Stimulated activated CD4-positive, alpha-beta T cell treated with anti-CD3 and anti-CD28 coated beads, Interleukin-12 subunit alpha, Interleukin-12 subunit beta, amount 100 ng/mL, for 48 hours (primary cell): ENCODE data around the gene SEZ6.
"Not testable (repeated sequence)": the region's sequence is repeated elsewhere in the genome, so short reads cannot be mapped to it uniquely, and the experiment has no call there.

Experiments used
- DNase-seq, 3 donors: peaks; one replicate each; pipeline ENCODE4 v3.0.0-alpha.2; 2020; ENCODE audit warnings: low read depth in 2 of 3, low spot score in 1 of 3

The SEZ6 gene

DNA sequence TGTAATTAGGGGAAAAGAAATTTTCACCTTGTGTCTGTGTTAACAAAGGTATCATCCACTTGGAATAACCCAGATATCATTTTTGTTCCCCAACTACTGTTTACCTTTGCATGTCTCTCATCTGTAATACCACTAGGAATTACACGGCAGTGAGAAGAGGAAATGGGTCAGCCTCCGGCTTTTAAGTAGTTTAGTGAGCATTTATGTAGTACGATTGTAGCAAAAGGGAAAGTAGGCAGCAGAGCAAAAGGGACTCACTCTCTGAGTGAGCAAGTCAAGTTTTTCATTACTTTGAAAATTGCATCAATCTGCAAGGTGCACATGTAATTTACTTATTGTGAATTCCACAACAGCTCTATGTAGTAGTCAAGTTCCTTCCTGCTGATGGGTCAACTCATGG lies 65.7 kb downstream of the SEZ6 start:
- DNase-seq = no peak

DNA sequence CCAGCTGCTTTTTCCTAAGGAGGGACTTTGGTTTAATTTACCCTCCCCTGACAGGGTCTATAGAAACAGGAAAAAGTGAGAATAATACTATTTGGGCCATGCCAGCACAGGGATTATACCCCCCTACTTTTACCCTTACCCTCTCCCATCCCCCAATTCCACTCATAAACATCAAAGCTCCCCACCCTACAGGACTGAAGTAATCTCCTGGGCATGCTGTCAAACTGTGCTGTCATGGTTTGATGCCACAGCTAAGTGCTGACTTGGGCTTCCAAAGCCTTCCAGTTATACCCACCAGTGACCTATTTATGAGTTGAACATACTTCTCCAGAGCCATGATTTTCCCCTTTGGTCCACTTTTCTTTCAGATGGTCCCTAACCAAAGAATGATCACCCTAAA lies 67.3 kb downstream of the SEZ6 start:
- no peak for DNase-seq

DNA sequence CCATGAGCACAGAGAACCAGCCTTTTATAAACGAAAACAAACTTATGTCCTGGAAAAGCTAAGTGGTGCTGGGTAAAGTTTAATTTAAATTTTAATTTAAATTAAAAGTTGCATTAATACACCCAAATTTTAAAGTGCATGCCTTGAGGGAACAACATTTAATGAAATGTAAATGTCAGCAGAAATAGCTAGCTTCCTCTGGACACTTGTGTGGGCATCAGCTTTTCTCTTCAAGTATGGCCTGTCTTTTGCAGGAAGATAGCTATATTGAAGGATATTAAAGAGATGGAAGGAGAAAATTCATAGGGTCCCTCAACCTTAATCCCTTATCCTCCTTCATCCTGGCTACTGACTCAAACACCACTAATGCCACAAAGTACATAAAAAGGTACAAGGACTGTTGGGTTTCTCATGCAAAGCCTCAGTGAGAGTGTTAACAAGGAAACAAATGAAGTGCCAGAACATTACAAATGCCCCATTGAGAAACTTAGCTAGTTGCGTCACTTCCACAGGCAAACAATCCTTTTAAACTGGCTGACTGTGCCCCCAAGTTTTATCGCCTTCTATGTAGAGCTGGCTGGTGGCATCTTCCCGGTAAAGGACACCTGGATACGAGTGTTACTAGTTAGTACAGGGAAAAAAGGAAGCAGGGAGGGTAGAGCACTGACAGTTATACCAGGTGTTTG lies 68.6 kb downstream of the SEZ6 start:
- no peak for DNase-seq

DNA sequence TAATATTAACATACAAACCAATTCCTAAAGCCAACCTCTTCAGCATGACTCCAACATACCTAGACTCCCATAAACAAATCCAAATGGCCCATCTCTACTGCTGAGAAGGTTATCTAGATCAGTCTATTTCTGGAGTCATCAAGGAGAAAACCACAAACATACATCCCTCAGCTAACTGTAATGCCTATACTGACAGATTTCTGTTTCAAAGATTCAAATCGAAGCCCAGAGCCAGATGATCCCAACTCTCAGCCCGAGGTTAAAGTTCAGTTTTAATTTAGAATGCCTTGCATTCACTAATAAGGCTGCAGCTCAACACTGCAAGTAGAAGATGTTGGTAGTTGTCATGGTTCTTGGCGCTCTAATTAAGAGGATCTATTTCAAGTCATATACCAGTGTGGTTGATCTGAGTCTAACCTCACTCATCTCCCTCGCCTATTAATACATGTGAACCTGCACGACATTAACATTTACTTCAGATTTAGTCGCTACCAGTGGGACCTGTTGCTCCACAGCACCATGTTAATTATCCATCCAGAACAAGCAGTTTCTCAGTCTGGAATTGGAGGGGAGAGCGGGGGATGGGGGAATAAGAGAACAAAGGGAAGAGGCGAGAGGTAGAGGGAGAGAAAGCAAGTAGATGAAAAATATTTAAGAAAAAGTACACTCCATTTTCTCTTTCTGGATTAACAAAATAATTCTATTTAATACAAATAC lies 69.9 kb downstream of the SEZ6 start:
- no peak for DNase-seq

DNA sequence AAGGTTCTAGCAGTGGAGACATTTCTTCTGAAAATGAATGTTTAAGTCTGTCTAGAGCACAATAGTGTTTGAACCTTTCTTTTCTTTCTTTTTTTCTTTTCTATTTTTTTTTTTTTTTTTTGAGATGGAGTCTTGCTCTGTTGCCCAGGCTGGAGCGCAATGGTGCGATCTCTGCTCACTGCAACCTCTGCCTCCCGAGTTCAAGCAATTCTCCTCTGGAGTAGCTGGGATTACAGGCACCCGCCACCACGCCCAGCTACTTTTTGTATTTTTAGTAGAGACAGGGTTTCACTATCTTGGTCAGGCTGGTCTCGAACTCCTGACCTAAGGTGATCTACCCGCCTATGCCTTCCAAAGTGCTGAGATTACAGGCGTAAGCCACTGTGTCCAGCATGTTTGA lies 71.3 kb downstream of the SEZ6 start:
- DNase-seq = not testable (repeated sequence)

DNA sequence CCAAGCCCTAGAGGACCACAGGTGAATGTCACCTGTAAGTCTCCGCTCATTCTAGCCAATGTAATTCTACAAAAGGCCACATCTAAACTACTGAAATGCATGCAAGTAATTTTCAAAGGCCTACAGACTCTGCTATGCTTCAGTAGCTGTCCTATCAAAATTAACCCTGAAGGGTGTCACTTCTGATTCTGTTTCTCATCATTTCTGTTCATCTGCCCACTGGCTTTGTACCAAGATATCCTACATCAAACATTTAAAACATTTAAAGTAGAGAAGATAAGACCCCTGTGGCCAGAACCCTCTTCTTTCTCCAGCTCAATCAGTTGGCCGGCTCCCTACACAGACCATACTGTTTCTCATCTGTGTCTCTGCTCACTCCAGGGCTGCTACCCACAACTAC lies 76.0 kb downstream of the SEZ6 start:
- DNase-seq = no peak

DNA sequence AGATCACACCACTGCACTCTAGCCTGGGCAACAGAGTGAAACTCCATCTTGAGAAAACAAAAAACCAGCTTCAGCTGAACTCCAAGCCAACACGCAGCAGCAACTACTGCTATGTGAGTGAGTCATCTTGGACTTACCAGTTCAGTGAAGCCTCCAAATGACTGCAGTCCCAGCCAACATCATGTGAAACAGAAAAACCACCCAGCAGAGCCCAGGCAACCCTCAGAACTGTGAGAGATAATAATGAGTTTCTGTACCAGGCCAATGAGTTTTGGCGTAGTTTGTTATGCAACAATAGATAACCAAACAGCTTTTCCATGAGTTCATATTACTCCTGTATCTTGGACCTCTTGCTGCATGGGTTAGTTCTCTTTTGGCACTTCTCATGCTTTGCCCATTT lies 77.8 kb downstream of the SEZ6 start:
- peak in 2 of 3 donors; percentile 10 to 29 for DNase-seq

DNA sequence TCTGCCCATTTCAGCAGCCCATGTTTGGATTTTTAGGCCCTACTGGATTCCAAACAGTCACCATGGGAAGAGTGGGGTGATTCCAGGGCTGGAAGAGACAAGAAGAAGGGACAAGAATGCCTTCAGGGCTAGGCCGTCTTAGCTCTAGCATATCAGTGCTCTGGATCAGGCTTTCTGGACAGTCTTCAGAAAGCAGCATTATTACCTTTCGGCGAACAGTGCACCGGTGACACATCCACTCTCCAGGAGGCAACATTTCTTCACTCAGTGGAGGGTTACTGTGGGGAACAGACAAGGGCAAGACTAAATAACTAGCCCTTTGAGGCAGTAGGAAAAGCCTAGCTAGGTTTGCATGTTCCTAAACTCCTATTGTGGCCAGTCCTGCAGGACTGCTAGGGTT lies 79.0 kb downstream of the SEZ6 start:
- DNase-seq = no peak

DNA sequence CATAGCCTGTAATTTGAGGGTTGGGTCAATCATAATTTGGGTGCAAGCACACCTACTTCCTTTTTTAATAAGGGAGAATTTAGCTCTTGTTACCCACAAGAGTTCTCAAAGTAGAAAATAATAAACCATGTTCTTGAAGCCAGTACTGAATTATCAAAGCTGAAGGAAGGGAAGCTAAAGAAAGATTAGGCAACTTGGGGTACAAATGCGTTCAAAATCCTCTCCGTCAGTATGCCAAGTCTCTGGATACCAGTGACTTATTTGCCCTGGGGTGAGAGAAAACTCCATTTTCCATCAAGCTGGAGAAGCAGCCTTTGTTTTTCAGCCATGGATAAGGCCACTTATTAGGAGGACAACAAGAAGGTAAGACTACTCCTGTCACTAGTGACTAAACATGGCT lies 79.5 kb downstream of the SEZ6 start:
- no peak for DNase-seq

DNA sequence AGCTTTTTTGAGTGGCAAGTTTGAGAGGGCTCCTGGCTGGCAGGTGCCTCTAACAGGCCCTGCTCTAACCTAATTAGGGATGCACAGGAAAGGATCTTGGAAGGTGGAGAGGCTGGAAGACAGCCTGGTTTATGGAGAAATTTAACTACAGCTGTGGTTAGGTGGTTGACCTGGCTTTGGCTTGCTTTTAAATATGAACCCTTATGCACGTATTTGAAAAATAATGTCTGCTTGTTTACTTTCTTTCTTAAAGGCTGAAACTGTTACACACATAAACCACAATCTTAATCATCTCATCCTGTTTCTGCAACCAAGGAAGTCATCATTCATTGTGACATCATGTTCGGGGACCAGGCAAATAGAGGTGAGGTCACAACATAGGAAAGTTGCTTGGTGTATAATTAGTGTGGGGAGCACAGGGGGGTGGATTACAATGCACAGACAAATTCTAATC lies 79.9 kb downstream of the SEZ6 start:
- peak in 1 of 3 donors; percentile 13 for DNase-seq

DNA sequence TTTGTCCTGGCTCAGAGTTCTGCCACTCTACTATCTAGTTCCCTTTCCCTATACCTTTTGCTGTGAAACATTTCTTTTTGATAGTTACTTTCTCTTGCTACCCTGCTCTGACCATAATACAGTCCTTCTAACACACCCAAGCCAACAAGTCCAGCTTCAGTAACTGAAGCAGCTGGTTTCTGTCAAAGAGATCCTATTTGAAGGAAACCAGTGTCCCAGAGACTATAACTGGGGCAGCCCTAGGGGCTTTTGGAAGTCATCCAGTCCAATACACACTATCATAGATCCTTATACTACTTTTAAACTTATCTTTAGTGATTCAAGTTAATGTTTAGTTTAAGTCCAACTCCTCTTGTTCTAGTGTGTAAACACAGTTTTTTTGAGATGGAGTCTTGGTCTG lies 85.6 kb downstream of the SEZ6 start:
- no peak for DNase-seq

DNA sequence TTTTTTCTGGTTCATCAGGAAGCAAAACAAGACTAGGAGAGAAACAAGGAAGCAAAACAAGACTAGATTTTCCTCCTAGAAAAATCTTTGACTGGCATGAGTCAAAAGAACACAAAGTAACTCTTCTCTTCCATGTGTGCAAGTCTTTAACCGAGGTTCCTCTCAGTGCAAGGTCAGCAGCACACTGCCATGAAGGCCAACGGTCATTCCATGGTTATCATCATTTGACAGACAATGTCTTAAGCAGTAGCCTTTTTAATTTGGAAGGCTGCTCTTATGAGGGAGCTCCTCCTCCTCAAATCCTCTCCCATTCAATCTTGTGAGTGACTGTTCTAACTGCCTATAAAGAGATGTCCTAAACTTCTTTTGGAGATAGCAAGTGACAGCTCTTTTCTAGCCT lies 87.5 kb downstream of the SEZ6 start:
- DNase-seq = no peak

DNA sequence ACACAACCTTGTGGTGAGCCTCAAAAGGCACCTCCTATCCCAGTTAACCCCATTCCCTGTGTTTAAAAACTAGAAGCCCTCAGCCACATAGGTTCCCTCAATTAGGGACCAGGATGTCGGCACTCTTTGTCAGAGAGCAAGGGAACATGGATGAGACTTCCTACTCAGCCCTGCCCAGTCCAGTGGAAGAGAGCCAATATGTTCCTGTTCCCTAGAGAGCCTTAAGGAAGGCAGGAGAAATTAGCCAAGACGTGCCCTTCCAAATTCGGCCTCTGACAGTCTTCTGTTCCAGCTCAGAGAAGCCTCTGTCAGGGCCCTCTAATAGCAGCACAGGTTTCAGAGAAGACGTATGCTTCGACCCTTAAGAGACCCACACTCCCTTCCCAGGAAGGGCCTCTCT lies 88.4 kb downstream of the SEZ6 start:
- no peak for DNase-seq

DNA sequence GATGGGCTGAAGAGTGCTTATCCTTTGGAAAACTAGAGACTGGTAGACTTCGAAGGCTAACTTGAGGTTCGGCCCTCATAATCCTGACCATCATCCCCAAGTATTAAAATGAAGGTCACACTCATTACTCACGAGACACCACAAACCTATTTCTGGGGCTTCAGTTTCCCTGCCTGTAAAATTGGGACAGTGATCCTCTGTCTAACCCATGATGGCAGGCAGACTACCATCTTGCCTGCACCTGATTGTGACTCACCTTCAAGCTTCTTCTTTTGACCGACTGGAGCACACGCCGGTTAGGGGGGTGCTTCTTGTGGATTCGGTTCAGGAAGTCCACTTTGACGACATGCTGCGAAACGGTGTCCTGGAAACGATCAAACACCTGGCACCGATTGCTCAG lies 88.8 kb downstream of the SEZ6 start:
- no peak for DNase-seq

DNA sequence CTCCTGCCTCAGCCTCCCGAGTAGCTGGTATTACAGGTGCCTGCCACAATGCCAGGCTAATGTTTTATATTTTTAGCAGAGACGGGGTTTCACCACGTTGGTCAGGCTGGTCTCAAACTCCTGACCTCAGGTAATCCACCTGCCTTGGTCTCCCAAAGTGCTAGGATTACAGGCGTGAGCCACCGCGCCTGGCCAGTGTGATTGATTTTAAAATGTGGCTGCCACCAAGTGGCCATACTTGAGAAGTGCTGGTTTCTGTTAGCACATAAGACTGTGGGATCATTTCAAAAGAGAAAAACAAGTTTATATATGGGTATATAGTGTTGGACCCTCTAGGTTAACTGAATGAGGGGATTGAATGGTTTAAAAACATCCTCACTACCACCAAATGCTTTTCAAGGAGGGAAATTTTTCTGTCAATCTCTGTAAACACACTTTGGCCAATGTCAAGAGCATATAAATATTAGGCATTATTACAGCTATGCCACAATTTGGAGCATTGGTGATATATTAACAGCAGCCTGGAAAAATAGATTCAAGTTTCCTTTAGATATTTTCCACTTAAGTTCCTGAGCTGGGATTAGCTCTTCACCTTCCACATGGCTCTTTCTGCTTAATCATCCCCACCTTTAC lies 89.4 kb downstream of the SEZ6 start:
- DNase-seq = no peak

DNA sequence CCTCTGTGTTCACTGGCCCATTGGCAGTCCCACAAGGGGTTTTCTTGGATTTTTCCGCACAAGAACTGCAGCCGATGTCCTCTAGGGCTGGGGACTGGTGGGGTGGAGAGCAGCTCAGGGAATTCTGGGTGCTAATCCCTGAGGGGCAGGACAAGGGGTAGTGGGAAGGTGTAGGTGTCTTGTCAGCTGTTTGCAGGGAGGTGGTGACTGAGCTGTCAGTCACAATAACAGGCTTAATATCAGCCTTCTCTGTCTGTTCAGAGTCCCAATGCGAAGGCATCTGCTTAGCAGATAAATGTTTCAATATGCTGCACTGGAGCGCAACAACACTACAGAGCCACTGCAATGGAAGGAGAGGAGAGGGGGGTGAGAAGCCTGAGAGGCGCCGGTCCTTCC lies 92.9 kb downstream of the SEZ6 start:
- DNase-seq = no peak

DNA sequence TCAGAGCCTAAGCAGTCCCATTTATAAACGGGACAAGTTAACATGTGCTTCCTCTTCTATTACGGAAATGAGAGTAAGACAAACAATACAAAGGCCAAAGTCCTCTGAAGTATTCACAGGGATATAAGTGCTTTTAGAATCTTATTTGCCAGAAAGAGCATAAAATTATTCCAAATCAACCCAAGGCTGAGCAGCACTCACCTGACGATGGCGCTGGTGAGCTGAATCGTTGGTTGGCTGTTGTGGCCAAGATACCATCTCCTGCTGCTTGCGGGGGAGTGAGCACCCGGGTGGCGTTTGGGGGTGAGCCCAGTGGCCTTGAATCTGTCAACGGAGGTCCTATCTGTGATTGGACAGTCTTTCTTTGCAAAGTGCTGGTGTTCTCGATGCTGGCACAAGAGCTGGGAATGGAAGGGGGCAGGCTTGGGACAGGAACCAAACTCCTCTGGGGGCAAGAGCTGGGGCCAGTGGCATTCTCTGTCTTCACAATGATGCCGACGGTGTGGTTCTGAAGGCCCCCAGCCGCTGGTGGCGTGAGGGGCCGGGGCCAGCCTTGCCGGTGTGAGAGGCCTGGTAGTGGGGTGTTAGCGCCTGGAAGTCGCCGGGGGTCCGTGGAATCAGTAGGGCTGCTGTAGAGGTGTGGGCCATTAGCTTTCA lies 93.4 kb downstream of the SEZ6 start:
- no peak for DNase-seq

DNA sequence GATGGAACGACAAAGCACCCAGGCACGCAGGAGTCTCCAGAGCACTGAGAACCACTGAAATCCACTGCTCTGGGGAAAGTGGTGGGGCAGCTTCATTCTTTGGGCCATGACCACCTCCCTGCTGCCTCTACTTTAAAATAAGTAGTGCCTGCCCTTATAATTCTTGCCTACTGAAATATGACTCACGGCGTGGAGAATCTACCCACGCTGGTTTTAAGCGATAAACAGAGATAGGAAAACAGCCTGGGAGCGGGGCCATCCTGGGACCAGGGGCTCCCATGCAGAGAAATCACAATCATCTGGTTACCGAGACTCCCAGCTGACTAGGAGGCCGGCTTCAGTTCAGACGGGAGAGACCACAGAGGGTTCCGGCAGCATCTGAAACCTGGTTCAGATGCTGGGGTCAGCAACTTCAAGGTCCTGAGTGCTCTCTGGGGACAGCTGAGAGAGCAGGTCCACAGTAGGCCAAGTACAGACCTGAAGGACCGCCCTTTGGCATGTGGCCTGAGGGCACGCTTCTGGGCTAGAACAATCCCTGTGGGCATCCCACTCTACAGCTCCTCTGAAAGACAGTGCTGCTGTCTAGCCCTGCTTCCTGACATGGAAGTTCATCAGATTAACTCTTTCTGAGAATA lies 94.3 kb downstream of the SEZ6 start:
- DNase-seq = no peak

DNA sequence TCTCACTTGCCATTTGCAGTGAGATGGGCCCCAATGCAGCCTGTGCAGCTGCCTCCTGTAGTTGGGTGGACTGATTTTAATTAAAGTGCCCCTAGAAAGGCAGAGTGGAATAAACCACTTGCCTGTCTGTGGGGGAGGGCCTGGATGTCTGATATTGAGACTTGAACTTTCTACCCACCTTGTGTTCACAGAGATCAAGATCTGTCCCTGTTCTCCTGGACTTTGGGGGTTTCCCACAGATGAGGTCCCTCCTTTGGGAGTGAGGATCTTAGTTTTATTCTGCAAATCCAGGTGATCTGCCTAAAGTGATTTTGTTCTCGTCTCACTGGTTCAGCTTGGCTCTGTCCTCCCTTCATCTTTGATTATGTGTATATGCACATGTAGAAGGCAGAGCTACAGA lies 95.3 kb downstream of the SEZ6 start:
- DNase-seq = no peak

DNA sequence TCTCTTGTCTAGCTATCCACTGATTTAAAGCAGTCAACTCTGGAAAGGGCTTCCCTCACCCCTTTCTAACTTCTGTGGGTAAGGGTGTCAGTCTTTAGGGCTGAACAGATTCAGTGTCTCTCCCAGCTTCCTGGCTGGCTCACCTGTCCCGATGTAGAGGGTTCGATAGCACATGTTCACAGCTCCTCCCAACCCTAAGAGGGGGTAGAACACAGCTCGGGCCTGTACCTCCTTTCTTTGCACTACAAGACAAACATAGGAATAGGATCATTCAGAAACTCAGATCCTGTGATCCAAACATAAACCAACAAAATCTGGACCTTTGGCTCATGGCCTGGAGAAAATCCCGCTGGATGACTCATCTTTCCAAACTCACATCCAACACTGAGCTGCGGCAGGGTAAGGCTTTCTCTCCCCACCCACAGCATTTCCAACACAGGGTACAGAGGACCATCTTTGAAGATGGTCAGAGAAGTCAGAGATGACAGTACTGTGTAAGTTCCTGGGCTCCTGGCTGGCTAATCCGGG lies 97.1 kb downstream of the SEZ6 start:
- DNase-seq = no peak
